Progenitor cell of endocrine pancreas (in vitro differentiated cells): ENCODE measurements around the gene MOB2. TPM values are rescaled to one million over a fixed set of nuclear protein-coding genes. Genes with fewer than 3 reads are reported as not detected.

Experiments
- DNase-seq: peaks from one replicate; pipeline ENCODE4 v3.0.0; 2021; ENCODE audit warnings: low spot score; ENCODE audit not compliant: unreplicated experiment
- H3K27ac Mint-ChIP-seq: 2 replicates; pipeline ENCODE4 v1.8.0; 2021; ENCODE audit warnings: mild to moderate bottlenecking, moderate library complexity, mixed read lengths
- H3K27me3 Mint-ChIP-seq: 2 replicates; pipeline ENCODE4 v1.8.0; 2021; ENCODE audit warnings: mixed read lengths
- H3K36me3 Mint-ChIP-seq: 2 replicates; pipeline ENCODE4 v1.8.0; 2022; ENCODE audit warnings: mixed read lengths; ENCODE audit not compliant: insufficient read depth
- H3K4me1 Mint-ChIP-seq: 2 replicates; pipeline ENCODE4 v1.8.0; 2021; ENCODE audit warnings: low read depth, mixed read lengths
- H3K4me3 Mint-ChIP-seq: 2 replicates; pipeline ENCODE4 v1.8.0; 2021; ENCODE audit warnings: low read depth, mild to moderate bottlenecking, moderate library complexity, mixed read lengths
- H3K9me3 Mint-ChIP-seq: 2 replicates; pipeline ENCODE4 v1.8.0; 2021; ENCODE audit warnings: low read depth, mixed read lengths
- total RNA-seq: library from RNA; stranded (reverse); gene quantifications from 2 replicates; pipeline ENCODE4 v1.2.1, GENCODE V29; 2021
- TF ChIP-seq, protein P1 (sequence below): fragments of 200-600 bp; sonication (generic); IDR thresholded peaks from one replicate; pipeline ENCODE4 v1.5.0; 2021; ENCODE audit warnings: antibody characterized with exemption, mild to moderate bottlenecking; ENCODE audit not compliant: unreplicated experiment

MOB2 gene
- total RNA-seq, 1 donor from 2014 or later: 33.3 TPM

GRCh38 chr11:1457856-1458255, 28.7 kb downstream of the MOB2 start:
- Mint-ChIP-seq H3K36me3 (no peaks in the 10 kb centered on the region), H3K9me3 (no peaks in the 10 kb centered on the region), H3K4me3 (no peak overlapping the region), H3K27ac (no peak overlapping the region), H3K27me3 (no peaks in the 10 kb centered on the region), H3K4me1 (no peaks in the 10 kb centered on the region)
- no peak for DNase-seq
- TF ChIP-seq, protein P1, sequence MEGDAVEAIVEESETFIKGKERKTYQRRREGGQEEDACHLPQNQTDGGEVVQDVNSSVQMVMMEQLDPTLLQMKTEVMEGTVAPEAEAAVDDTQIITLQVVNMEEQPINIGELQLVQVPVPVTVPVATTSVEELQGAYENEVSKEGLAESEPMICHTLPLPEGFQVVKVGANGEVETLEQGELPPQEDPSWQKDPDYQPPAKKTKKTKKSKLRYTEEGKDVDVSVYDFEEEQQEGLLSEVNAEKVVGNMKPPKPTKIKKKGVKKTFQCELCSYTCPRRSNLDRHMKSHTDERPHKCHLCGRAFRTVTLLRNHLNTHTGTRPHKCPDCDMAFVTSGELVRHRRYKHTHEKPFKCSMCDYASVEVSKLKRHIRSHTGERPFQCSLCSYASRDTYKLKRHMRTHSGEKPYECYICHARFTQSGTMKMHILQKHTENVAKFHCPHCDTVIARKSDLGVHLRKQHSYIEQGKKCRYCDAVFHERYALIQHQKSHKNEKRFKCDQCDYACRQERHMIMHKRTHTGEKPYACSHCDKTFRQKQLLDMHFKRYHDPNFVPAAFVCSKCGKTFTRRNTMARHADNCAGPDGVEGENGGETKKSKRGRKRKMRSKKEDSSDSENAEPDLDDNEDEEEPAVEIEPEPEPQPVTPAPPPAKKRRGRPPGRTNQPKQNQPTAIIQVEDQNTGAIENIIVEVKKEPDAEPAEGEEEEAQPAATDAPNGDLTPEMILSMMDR: no peak

- no peak overlapping the region for H3K27ac Mint-ChIP-seq
- no peak overlapping the region for H3K4me3 Mint-ChIP-seq
- TF ChIP-seq, protein P1: no peak
- H3K9me3 Mint-ChIP-seq: no peaks in the 10 kb centered on the region
- H3K36me3 Mint-ChIP-seq: no peaks in the 10 kb centered on the region
- H3K27me3 Mint-ChIP-seq: no peaks in the 10 kb centered on the region
- H3K4me1 Mint-ChIP-seq: no peaks in the 10 kb centered on the region
- DNase-seq: no peak
These were observed 29.3 kb downstream of the MOB2 start for GRCh38 chr11:1457326-1457680.

DNA sequence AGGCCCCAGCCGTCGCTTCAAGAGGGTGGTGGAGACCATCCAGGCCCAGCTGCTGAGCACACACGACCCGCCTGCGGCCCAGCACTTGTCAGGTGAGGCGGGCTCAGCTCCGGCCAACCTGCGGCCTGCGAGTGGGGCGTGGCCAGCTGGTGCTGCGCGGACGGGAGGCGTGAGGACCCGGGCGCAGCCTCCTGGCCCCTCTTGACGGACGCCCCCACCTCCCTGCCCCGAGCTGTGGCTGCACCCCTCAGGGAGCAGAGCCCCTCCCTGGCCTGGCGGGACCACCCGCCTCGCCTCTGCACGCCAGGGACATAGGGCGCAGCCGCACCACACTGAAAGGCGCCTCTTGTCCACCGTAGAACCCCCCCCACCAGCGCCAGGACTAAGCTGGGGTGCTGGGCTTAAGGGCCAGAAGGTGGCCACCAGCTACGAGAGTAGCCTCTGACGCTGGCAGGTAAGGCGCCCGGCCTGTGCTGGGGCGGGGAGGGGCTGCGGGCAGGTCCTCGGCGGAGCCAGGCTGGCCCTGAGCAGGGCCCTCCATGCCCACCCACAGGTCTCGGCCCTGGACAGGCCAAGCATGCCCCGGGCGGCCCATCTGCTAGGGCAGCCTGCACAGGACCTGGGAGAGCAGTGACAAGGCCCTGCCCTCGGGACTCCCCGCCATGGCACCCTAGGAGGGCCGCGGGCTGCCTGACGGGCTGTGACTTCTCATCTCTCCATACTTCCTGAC, 29.8 kb downstream of the MOB2 start:
- H3K9me3 Mint-ChIP-seq: no peaks in the 10 kb centered on the region
- no peak for DNase-seq
- H3K36me3 Mint-ChIP-seq: no peaks in the 10 kb centered on the region
- TF ChIP-seq, protein P1: no peak
- no peak overlapping the region for H3K27ac Mint-ChIP-seq
- no peak overlapping the region for H3K4me3 Mint-ChIP-seq
- no peaks in the 10 kb centered on the region for H3K4me1 Mint-ChIP-seq
- no peaks in the 10 kb centered on the region for H3K27me3 Mint-ChIP-seq

DNA sequence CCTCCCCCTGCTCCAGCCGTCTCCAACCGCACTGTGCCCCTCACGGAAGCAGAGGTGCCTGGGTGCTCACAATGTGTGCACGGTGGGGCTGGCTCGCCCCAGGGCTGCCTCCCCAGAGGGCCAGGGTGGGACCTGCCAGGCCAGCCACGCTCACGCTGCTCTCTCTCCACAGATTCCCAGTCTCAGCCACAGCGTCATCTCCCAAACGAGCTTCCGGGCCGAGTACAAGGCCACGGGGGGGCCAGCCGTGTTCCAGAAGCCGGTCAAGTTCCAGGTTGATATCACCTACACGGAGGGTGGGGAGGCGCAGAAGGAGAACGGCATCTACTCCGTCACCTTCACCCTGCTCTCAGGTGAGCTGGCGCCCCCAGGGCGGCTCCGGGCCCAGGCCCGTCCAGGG, 30.4 kb downstream of the MOB2 start:
- H3K27ac Mint-ChIP-seq: no peak overlapping the region
- DNase-seq: no peak
- no peak overlapping the region for H3K4me3 Mint-ChIP-seq
- no peaks in the 10 kb centered on the region for H3K27me3 Mint-ChIP-seq
- H3K36me3 Mint-ChIP-seq: no peaks in the 10 kb centered on the region
- H3K4me1 Mint-ChIP-seq: no peaks in the 10 kb centered on the region
- TF ChIP-seq, protein P1: no peak
- no peaks in the 10 kb centered on the region for H3K9me3 Mint-ChIP-seq

GRCh38 chr11:1455763-1456060, 30.9 kb downstream of the MOB2 start:
- no peak overlapping the region for H3K27ac Mint-ChIP-seq
- TF ChIP-seq, protein P1: no peak
- H3K36me3 Mint-ChIP-seq: no peaks in the 10 kb centered on the region
- no peak overlapping the region for H3K4me3 Mint-ChIP-seq
- H3K27me3 Mint-ChIP-seq: no peaks in the 10 kb centered on the region
- H3K9me3 Mint-ChIP-seq: no peaks in the 10 kb centered on the region
- no peak for DNase-seq
- H3K4me1 Mint-ChIP-seq: no peaks in the 10 kb centered on the region
